ENCODE measurements around the gene ZFP3.
"Not testable (repeated sequence)": the region's sequence is repeated elsewhere in the genome, so short reads cannot be mapped to it uniquely, and the experiment has no call there.

Gene ZFP3

DNA sequence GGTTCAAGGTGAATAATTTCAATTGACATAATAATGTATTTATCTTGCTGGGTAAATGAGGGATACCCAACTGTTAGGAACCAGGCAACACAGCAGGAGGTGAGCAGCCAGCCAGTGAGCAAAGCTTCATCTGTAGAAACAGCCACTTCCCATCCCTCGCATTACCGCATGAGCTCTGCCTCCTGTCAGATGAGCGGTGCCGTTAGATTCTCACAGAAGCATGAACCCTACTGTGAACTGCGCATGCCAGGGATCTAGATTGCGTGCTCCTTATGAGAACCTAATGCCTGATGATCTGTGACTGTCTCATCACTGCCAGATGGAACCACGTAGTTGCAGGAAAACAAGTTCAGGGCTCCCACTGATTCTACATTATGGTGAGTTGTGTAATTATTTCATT, 46.6 kb downstream of the ZFP3 start:
- DNase-seq (ENCODE audit: low read depth), result not testable (repeated sequence)

GRCh38 chr17:5126719-5127488, 48.6 kb downstream of the ZFP3 start:
- no peak for DNase-seq (ENCODE audit: low read depth)

DNA sequence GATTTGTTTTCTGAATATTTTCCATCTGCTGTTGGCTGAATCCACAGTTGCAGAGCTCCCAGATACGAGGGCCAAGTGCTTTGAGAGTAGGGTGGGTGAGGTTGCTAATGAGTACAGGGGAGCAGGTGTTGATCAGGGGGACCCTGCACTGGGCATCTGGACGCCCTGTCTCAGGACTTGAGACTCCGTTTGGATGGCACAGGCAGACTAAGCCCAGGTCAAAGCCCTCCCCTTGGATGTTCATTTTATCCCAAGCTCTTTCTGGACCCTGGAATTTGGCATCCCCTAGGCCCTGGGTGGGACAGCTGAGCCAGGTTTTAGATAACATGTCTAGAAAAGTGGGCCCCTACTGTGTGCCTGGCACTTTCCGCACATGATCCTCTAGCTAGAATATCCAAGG, 49.6 kb downstream of the ZFP3 start:
- DNase-seq (ENCODE audit: low read depth), result no peak

- not testable (repeated sequence) for DNase-seq (ENCODE audit: low read depth)
Observed at GRCh38 chr17:5128387-5128786, 50.1 kb downstream of the ZFP3 start.

DNA sequence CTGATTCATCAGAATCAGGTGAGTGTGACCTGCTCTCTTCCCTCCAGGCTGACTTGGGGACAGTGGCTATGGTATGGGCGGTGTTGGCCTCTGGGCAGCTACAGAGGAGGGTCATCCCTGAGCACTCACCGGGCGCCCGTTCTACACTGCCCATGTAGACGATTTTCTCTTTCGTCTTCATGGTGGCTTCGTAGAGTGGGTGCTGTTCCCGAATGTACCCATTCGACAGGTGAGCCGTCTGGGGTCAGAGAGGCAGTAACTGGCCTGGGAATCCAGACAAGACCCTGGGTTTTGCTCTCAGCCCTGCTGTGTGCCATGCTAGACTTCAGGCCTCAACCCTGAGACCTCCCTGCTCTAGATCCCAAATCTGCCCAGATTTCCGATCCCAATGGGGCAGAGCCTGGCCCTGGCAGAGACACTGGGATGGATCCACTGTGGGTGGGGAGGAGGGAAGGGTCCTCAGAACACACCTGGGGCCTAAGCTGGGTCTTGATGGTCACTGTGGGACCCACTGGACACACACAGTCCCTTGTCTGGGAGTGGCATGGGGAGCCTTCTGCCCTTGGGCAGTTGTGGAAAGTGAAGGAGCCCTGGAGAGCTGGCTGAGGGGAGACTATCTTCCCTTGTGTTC, 50.8 kb downstream of the ZFP3 start:
- no peak for DNase-seq (ENCODE audit: low read depth)

DNA sequence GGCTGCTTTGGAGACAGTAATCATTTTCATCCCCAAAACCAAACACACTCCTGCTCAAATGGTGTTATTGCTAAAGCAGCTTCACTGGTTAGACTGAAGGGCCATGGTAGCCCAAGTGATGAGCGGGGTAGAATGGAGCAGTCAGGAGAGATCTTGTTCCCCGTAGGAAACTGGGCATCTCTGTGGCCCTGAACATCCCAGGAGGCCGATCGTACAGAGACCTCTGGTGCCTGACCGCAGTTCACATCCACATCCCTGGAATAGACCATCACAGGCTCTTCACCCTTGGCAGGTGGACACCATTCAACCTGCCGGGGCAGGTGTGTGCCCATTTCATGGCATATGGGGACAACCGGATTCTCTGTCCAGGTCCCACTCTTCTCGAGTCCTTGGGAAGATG, 51.5 kb downstream of the ZFP3 start:
- not testable (repeated sequence) for DNase-seq (ENCODE audit: low read depth)

DNA sequence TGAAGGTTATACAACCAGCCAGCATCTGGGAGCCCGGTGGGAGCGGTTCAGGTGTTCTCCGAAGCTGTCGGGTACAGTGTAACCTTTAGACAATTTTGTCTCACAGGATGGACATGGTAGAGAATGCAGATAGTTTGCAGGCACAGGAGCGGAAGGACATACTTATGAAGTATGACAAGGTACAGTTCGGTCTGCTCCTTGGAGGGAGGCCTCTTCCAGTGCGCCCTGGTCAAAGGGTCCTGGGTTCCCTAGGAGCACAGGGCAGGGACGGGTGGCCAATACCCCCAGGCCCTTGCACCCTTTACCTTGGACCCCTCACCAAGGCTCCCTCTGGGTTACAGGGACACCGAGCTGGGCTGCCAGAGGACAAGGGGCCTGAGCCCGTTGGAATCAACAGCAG, 52.0 kb downstream of the ZFP3 start:
- not testable (repeated sequence) for DNase-seq (ENCODE audit: low read depth)

- DNase-seq (ENCODE audit: low read depth), result not testable (repeated sequence)
Observed at GRCh38 chr17:5130687-5131086, 52.4 kb downstream of the ZFP3 start.

DNA sequence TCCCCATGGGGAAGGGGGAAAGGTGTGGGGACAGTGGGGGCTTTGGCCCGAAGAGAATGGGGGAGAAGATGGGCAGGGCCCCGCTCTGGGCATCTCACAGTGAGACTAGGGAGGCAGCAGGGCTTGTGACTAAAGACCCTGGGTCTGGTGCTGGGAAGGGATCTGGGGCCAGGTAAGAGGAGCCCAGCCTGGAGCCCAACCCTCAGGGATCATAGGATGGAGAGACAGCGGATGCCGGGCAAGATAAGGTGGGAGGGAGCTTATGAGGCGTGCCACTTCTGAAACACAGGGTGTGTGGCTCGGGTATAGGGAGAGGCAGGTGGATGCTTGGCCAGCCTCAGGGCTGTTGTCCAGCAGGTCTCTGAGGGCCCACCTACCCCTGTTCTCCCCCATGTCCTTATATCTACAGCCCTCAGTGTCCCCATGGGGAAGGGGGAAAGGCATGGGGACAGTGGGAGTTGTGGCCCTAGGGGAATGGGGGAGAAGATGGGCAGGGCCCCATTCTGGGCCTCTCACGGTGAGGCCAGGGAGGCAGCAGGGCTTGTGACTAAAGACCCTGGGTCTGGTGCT, 53.0 kb downstream of the ZFP3 start:
- DNase-seq (ENCODE audit: low read depth), result no peak

DNA sequence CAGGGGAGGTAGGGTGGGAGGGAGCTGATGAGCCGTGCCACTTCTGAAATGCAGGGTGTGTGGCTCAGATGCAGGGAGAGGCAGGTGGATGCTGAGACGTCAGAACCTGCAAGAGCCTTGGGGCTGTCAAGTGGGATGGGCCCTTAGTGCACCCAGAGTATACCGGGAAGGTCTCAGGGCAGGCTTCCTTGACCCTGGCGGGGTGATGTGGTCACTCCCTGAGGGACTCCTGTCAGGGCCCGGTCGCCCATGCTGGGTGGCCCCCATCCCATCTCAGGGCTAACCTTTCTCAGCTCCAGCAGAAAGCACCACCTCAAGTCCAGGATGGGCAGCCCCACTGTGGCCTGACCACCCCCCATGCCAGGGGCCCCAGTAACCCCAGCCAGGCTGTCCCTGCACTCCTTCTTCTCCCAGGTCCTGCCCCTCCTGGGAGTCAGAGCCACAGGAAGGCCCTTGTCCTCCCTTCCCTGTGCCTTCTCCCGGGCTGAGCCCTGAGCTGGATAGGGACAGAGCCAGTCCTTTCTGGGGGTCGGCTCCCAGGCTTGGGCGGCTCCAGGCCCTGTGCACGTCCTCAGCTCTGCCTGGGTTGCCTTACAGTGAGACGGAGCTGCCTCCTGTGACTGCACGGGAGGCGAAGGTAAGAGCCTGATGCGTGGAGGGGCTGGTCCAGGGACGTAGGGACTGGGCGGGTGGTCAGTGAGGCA, 53.7 kb downstream of the ZFP3 start:
- DNase-seq (ENCODE audit: low read depth), result not testable (repeated sequence)

- not testable (repeated sequence) for DNase-seq (ENCODE audit: low read depth)
Observed at GRCh38 chr17:5132503-5133225, 54.4 kb downstream of the ZFP3 start.

DNA sequence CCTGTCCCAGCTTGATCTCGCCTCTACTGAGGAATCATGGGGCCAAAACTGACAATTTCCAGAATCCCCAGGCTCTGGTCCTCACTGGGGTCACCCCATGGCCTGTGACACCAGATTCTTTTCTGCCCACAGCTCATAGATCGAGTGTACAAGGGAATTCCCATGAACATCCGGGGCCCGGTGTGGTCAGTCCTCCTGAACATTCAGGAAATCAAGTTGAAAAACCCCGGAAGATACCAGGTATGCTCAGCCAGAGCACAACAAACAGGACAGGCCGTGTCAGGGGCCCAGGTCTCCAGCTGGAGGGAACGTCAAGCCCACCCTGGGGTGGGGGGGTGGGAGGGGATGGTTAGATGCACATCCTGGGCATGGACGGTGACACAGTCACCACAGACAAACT, 55.0 kb downstream of the ZFP3 start:
- no peak for DNase-seq (ENCODE audit: low read depth)

DNA sequence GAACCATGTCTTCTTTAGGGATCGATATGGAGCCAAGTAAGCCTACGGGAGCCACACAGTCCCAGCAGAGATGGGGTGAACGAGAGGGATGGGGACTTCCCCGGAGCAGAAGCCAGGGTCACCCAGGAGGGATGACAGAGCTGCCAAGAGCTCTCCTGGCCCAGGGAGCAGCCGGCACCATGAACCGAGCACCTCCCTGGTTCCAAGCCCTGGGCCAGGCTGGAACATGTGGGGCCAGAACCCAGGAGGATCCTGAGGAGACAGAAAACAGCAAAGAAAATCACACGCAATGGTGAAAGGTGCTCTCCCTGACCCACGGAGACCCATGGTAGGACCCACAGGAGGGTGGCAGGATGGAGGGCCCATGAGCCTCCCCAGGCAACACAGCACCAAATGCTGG, 55.7 kb downstream of the ZFP3 start:
- not testable (repeated sequence) for DNase-seq (ENCODE audit: low read depth)

DNA sequence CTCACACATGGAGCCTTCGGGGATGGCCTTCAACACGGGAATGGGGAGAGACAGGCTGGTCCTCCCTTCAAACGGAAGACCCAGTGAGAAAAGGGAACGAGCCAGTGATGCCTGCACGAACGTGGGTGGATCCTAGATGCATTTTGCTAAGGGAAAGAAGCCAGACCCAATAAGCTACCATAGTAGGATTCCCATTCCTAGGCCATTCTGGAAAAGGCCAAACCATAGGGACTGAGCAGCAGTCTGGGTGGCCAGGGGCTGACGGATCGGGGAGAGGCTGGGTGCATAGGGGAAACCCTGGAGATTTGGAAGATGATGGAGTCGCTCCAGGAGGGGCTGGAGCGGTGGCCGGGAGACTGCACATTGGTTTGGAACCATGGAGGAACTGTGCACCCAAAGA, 56.3 kb downstream of the ZFP3 start:
- DNase-seq (ENCODE audit: low read depth), result not testable (repeated sequence)

- peak; percentile 15 for DNase-seq (ENCODE audit: low read depth)
Observed at GRCh38 chr17:5135131-5135712, 57.0 kb downstream of the ZFP3 start.

- no peak for DNase-seq (ENCODE audit: low read depth)
Observed at GRCh38 chr17:5135726-5136579, 57.7 kb downstream of the ZFP3 start.

DNA sequence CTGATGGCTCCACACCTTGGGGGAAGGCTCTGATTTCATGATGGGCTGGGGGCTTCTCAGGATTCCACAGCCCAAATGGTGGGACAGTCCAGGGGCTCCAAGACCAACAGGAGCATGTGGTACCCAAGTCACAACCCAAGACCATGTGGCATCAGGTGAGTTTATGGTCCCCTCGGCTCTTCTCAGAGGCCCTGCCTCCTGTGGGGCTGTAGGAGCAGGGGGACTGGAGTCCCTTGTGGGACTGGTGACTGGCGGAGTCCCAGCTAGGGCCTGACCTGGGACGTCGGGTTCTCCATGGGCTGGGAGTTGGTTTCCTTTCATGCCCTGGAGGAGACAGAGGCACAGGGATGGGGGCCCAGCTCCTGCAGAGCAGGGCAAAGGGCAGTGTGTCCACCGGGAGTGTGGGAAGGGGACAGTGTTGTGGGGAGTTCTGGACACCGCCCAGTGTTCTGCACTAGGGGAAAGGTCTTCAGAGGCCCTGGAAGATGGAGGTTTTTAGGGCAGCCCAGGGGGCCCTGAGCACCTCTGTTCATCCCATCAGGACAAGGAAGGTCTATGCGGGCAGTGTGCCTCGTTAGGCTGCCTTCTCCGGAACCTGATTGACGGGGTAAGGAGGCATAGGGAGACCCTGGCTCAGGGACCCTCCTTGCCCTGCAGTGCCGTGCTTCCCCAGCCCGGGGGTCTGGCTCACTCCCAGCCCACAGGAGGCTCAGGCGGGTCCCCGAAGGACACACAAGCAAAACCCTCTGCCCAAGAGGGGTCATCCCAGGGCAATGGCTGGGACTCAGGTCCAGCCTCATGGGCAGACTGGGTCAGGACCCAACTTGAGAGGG, 58.5 kb downstream of the ZFP3 start:
- not testable (repeated sequence) for DNase-seq (ENCODE audit: low read depth)

- DNase-seq (ENCODE audit: low read depth), result not testable (repeated sequence)
Observed at GRCh38 chr17:5137511-5138197, 59.4 kb downstream of the ZFP3 start.

DNA sequence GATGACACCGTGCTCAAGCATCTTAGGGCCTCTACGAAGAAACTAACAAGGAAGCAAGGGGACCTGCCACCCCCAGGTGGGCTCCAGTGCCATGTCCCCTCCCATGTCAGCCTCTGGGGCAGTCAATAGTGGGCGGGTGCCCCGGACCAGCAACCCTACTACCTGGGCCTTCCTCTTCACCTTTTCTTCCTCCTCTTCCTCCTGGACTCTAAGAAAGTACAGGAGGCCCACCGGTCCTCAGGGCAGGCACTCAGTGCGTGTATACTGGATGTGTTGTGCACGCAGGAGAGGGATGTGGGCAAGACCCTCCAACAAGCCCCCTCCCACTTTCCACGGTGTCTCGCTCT, 59.9 kb downstream of the ZFP3 start:
- DNase-seq (ENCODE audit: low read depth), result not testable (repeated sequence)
